Fibroblast of villous mesenchyme (primary cell): ENCODE measurements around the gene ADARB2. TPM values are rescaled to one million over a fixed set of nuclear protein-coding genes. Genes with fewer than 3 reads are reported as not detected.

Source experiments
- DNase-seq: peaks from one replicate; pipeline ENCODE4 v3.0.0-alpha.2; 2010; ENCODE audit warnings: low read depth
- H3K4me3 ChIP-seq: 2 replicates; pipeline ENCODE4 v1.5.1; 2011; ENCODE audit warnings: low read depth, mild to moderate bottlenecking, low read length
- CTCF ChIP-seq: IDR thresholded peaks from 2 replicates; pipeline ENCODE4 v1.5.1; 2012; ENCODE audit warnings: low read depth, mild to moderate bottlenecking, low read length; ENCODE audit not compliant: insufficient read depth
- total RNA-seq: library from RNA; depleted of rRNA; stranded (reverse); fragments of >200 nt; gene quantifications from 2 replicates; pipeline ENCODE4 v1.2.3, GENCODE V29; 2012

The ADARB2 gene
- total RNA-seq, 1 donor: not detected

- no peak overlapping the region for H3K4me3 ChIP-seq
- no peak for DNase-seq
- TF ChIP-seq CTCF: no peak
Measured at GRCh38 chr10:1203704-1204103, 533.6 kb downstream of the ADARB2 start.

DNA sequence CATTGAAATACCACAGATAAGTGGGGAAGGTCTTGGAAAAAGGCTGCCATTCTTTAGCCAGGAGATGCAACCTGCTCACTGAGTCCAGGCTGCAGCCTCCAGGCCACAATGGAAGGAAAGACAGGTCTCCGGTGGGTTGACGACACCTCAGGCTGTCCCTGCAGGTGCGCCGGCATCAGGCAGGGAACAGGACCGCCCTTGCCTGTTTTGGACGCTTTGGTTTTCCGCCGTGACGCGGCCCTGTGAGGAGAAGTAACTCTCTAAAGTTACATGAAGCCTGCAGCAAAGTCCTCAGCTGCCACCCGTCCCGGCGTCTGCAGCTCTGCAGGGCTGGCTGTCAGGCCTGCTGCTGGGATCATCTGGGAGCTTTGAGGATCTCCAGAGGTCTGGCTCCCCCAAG lies 534.1 kb downstream of the ADARB2 start:
- no peak overlapping the region for H3K4me3 ChIP-seq
- no peak for TF ChIP-seq CTCF
- DNase-seq: no peak

- no peak overlapping the region for H3K4me3 ChIP-seq
- no peak for TF ChIP-seq CTCF
- DNase-seq: no peak
Measured at GRCh38 chr10:1202343-1202742, 535.0 kb downstream of the ADARB2 start.

DNA sequence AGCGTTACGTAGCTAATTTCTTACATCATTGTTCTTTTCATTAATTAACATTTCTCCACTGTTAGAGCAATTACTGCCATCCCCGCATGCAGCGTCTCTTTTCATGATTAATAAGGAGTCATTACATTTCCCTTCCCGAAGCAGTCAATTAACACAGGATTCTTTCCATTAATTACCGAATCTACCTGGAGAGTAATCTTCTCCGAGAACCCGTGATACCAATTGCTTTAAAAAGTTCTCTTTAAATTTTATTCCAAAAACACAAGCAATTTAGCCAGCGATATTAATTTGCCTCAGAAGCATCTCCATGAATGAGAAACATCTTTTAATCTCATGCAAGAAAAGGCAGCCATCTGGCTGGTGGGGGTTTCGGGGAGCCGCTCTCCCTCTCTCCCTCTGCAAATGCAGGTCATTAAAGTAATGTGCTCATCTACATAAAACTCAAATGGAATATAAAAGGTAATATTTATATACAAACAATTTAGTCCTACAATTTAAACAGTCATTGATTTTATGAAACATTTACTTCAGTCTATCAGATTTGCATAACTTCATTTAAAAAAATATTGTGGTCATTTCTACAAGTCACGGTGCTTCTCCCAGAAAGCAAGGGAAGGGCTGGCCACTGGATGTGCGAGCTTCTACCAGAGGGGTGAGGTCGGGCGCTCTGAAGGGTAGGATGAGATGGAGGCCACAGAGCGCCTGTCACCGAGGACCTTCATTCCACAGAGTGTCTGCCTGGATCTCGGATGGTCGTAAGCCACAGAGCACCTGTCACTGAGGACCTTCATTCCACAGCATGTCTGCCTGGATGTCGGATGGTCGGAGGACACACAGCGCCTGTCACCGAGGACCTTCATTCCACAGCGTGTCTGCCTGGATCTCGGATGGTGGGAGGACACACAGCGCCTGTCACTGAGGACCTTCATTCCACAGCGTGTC lies 536.2 kb downstream of the ADARB2 start:
- no peak overlapping the region for H3K4me3 ChIP-seq
- DNase-seq: no peak
- TF ChIP-seq CTCF: no peak

DNA sequence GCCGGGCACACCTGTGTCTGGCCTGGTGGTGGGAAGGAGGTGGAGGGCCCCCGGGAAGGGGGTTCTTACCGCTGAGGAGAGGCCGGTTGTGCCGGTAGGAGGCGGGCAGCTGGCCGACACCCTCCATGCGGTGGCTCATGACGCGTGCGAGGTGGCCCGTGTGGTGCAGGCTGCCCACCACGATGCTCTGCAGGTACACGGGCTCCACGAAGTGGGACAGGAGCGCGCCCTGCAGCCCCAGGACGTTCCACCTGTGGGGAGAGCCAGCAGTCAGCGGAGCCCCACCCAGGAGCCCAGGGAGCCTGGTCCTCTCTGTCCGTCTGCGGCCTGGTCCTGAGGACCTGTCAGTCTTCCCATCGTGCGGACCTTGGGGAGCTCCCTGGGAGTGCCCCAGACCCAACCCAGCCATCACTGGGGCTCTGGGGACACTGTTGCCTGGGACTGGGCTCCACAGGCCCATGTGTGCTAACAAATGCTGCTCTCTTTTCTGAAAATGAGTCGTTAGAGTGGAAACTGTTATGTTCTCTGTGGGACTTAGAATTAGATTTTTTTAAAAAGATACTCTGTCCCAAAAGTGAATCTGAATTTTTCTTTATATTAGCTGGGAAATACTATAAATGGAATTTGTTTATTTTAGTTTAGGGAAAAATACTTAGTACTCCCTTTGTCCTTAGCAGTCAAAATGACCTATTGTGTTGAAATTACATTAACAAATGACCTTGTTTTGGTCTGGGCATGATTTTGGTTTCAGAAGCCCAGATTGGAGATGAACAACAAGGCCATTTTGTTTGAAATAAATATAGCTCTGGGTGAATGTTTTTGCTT lies 537.2 kb downstream of the ADARB2 start:
- no peak for DNase-seq
- no peak for TF ChIP-seq CTCF

DNA sequence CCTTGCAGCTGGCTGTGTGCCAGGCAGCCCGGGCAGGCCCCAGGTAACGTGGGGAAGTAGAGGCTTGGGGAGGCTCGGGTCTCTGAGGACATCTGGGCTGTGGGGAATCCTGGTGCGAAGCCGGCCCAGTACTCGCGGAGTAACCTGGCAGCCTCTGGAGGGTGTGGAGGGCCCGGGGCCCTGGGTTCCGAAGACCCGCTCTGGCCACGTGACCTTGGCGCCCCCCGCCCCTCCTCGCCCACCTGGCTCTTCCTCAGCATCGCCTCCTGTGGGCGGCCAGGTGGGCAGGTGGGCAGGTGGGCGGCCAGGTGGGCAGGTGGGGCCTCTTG lies 538.0 kb downstream of the ADARB2 start:
- no peak overlapping the region for H3K4me3 ChIP-seq
- no peak for DNase-seq
- no peak for TF ChIP-seq CTCF

More for the DNA sequence above, 537.2 kb downstream of the ADARB2 start:
- H3K4me3 ChIP-seq: no peak overlapping the region
